Endothelial cell of umbilical vein (primary cell): ENCODE measurements around the gene C20orf144. TPM values are rescaled to one million over a fixed set of nuclear protein-coding genes. Genes with fewer than 3 reads are reported as not detected.

Experiments used
- BruUV-seq: library from RNA; stranded (reverse); fragments of 400-500 nt; replicated peaks from 2 replicates; lab custom pipeline; 2021; lab: Mats Ljungman, UMichigan
- CTCF ChIA-PET: fragments of 300-600, 350-600 bp; sonication (Branson Sonifier 250); formaldehyde crosslinking; loops from one replicate; lab custom pipeline; 2021; ENCODE audit warnings: antibody characterized with exemption, inconsistent platforms; lab: Charles Lee
- POLR2A ChIA-PET: fragments of 300-600, 350-600 bp; sonication (Branson Sonifier 250); formaldehyde crosslinking; loops from one replicate; lab custom pipeline; 2021; ENCODE audit warnings: antibody characterized with exemption, inconsistent platforms; lab: Charles Lee
- DNase-seq: peaks from one replicate; pipeline ENCODE4 v3.0.0-alpha.2; 2011; ENCODE audit warnings: low read depth, low spot score
- FAIRE-seq: peaks from 2 replicates; lab custom pipeline; 2011; peaks lifted over from hg19 to GRCh38; lab: Jason Lieb, UNC
- H2AFZ ChIP-seq: 2 replicates; pipeline ENCODE4 v1.6.0; 2012; ENCODE audit warnings: low read depth, low read length, control low read depth, inconsistent platforms
- H3K27ac ChIP-seq: 2 replicates; pipeline ENCODE4 v1.5.1; 2011; ENCODE audit warnings: low read depth, mild to moderate bottlenecking, control low read depth, low read length, moderate library complexity; ENCODE audit not compliant: insufficient read depth
- H3K27me3 ChIP-seq, 2 experiments: 2 replicates each; pipeline versions ENCODE4 v1.6.0 to v1.6.1; 2011; ENCODE audit warnings: low read length in 2 of 2, mixed read lengths in 1 of 2; ENCODE audit not compliant: control insufficient read depth in 2 of 2, insufficient read depth in 2 of 2
- H3K36me3 ChIP-seq, 2 experiments: 2 replicates in 1 of 2; 3 replicates in 1 of 2; pipeline ENCODE4 v1.5.1; 2011; ENCODE audit warnings: low read length in 2 of 2, mild to moderate bottlenecking in 1 of 2, moderate library complexity in 1 of 2; ENCODE audit not compliant: control insufficient read depth in 2 of 2, insufficient read depth in 2 of 2; ENCODE audit errors: extremely low read depth in 1 of 2
- H3K4me1 ChIP-seq: 3 replicates; pipeline ENCODE4 v1.5.1; 2011; ENCODE audit warnings: mild to moderate bottlenecking, low read length; ENCODE audit not compliant: control insufficient read depth, insufficient read depth; ENCODE audit errors: extremely low read depth
- H3K4me2 ChIP-seq: 2 replicates; pipeline ENCODE4 v1.6.1; 2011; ENCODE audit warnings: low read length, control low read depth, mixed read lengths; ENCODE audit not compliant: insufficient read depth
- H3K4me3 ChIP-seq, 3 experiments: fragments of 200-600 bp in 1 of 3; sonication (generic), shearing (Covaris generic) in 1 of 3; replicated peaks in 1 of 3; 2 replicates each; pipeline ENCODE4 v1.5.1; 2011 to 2016; ENCODE audit warnings: control low read depth in 3 of 3, low read length in 3 of 3, mild to moderate bottlenecking in 2 of 3, inconsistent platforms in 1 of 3, low read depth in 1 of 3, moderate library complexity in 1 of 3; ENCODE audit not compliant: insufficient read depth in 1 of 3
- H3K79me2 ChIP-seq: 2 replicates; pipeline ENCODE4 v1.6.0; 2012; ENCODE audit warnings: low read length, inconsistent platforms; ENCODE audit not compliant: control insufficient read depth, insufficient read depth
- H3K9ac ChIP-seq: replicated peaks from 2 replicates; pipeline ENCODE3; 2011; ENCODE audit warnings: low read length, control low read depth; ENCODE audit not compliant: insufficient read depth; ENCODE audit errors: extremely low read depth
- H3K9me1 ChIP-seq: replicated peaks from 3 replicates; pipeline ENCODE4 v1.6.0; 2011; ENCODE audit warnings: mild to moderate bottlenecking, low read length; ENCODE audit not compliant: control insufficient read depth, insufficient read depth; ENCODE audit errors: extremely low read depth
- H3K9me3 ChIP-seq: replicated peaks from 2 replicates; pipeline ENCODE4 v1.5.1; 2012; ENCODE audit warnings: low read length, inconsistent platforms; ENCODE audit not compliant: control insufficient read depth, insufficient read depth
- H4K20me1 ChIP-seq: replicated peaks from 2 replicates; pipeline ENCODE3; 2011; ENCODE audit warnings: mild to moderate bottlenecking, low read length; ENCODE audit not compliant: control insufficient read depth, insufficient read depth; ENCODE audit errors: extremely low read depth
- EZH2 ChIP-seq: IDR thresholded peaks from 2 replicates; pipeline ENCODE4 v1.6.1; 2012; ENCODE audit warnings: borderline replicate concordance, low read depth, mild to moderate bottlenecking, moderate library complexity, low read length, inconsistent platforms; ENCODE audit not compliant: severe bottlenecking
- GATA2 ChIP-seq: IDR thresholded peaks from 2 replicates; pipeline ENCODE4 v1.7.0; 2011; ENCODE audit warnings: low read depth, mild to moderate bottlenecking, moderate library complexity, mixed read lengths, low read length; ENCODE audit not compliant: insufficient read length, insufficient read depth
- JUN ChIP-seq: IDR thresholded peaks from 2 replicates; pipeline ENCODE4 v1.6.1; 2011; ENCODE audit warnings: borderline replicate concordance, low read depth; ENCODE audit not compliant: insufficient read length, insufficient read depth
- MAX ChIP-seq: IDR thresholded peaks from 2 replicates; pipeline ENCODE4 v1.6.1; 2011; ENCODE audit not compliant: insufficient read depth, insufficient read length
- MYC ChIP-seq: IDR thresholded peaks from one replicate; pipeline ENCODE4 v1.6.1; 2011; ENCODE audit warnings: mild to moderate bottlenecking, low read depth, low read length
- POLR2A ChIP-seq: IDR thresholded peaks from 2 replicates; pipeline ENCODE4 v1.6.1; 2012; ENCODE audit warnings: low read depth, mild to moderate bottlenecking, control low read depth, low read length
- dilution Hi-C: fragments of 300-500 bp; cut with MboI; formaldehyde crosslinking; loops from one replicate; pipeline ENCODE4 v1.15.0; 2019; ENCODE audit warnings: low sequenced_read_pairs; ENCODE audit not compliant: extremely low pct_ligation_motif_present
- intact Hi-C: fragments of 100-400 bp; cut with micrococcal nuclease; formaldehyde crosslinking; loops from one replicate; pipeline ENCODE4 v1.10.0; 2022
- polyA plus RNA-seq, 4 experiments: library from polyadenylated mRNA; depleted of rRNA in 3 of 4; stranded (reverse) in 3 of 4; unstranded in 1 of 4; fragments of >200 nt; gene quantifications; 2 replicates each; pipeline versions ENCODE4 v1.2.1 to v1.2.3, GENCODE V29; 2011 to 2012; ENCODE audit warnings: missing spikeins in 1 of 4
- total RNA-seq: library from RNA; stranded (reverse); gene quantifications from 2 replicates; pipeline ENCODE4 v1.2.3, GENCODE V29; 2021
- TF ChIP-seq, protein P1 (sequence below), 2 donors: IDR thresholded peaks; 1 replicate in 1 of 2; 2 replicates in 1 of 2; pipeline ENCODE4 v1.5.1; 2011; ENCODE audit warnings: low read length in 2 of 2, mild to moderate bottlenecking in 2 of 2, moderate library complexity in 2 of 2, control low read depth in 1 of 2, inconsistent platforms in 1 of 2, low read depth in 1 of 2; ENCODE audit not compliant: insufficient read depth in 1 of 2; ENCODE audit errors: extremely low read depth in 1 of 2

Gene C20orf144
- total and polyA plus RNA-seq, 2 donors (not counting 3 experiments of a cell fraction or from before 2014, with no cell fraction given), result not detected

DNA sequence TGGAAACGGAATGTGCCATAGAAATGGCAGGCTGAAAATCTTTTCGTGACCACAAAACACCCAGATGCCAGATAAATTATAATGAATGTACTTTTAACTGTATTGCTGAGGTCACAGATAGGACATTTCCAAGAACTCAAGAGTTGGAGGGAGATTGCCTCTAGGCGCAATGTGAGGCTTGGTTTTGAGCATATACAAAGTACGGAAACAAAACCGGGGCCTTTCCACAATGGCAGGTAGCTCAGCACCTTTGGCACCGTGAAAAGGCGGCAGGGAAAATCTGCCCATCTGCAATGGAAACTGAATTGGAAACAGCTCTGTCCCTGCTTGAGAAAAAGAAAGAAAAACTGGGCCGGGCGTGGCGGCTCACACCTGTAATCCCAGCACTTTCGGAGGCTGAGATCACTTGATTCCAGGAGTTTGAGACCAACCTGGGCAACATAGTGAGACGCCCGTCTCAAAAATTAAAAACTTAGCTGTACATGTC lies 10.5 kb upstream of the C20orf144 start:
- Histone ChIP-seq H3K4me1 (no peaks in the 10 kb centered on the region), H3K9ac (no peak overlapping the region), H3K36me3 (peaks cover 0 to 2% of the 10 kb centered on the region in 2 experiments), H3K4me2 (no peak overlapping the region), H3K27me3 (no peaks in the 10 kb centered on the region), H3K27ac (no peak overlapping the region), H3K4me3 (no peak overlapping the region), H3K9me3 (no peaks in the 10 kb centered on the region), H3K9me1 (no peaks in the 10 kb centered on the region), H3K79me2 (no peaks in the 10 kb centered on the region), H2AFZ (no peak overlapping the region), H4K20me1 (no peaks in the 10 kb centered on the region)
- DNase-seq (no peak), FAIRE-seq (no peak)
- TF ChIP-seq MYC (no peak), POLR2A (no peak), JUN (no peak), GATA2 (no peak), EZH2 (no peak)
- POLR2A ChIA-PET, result no interaction called here
- dilution Hi-C loops (no loop called here), intact Hi-C loops (loop anchor here (5.0 kb wide), 1 partner anchor 134 kb away; no protein-coding TSS in a partner anchor)
- CTCF ChIA-PET, result interaction anchor here (1.3 to 5.2 kb wide), 5 partner anchors 10 to 197 kb away, joined by 4 to 58 read pairs (median 16); no protein-coding TSS in a partner anchor
- no TSS peak for BruUV-seq

DNA sequence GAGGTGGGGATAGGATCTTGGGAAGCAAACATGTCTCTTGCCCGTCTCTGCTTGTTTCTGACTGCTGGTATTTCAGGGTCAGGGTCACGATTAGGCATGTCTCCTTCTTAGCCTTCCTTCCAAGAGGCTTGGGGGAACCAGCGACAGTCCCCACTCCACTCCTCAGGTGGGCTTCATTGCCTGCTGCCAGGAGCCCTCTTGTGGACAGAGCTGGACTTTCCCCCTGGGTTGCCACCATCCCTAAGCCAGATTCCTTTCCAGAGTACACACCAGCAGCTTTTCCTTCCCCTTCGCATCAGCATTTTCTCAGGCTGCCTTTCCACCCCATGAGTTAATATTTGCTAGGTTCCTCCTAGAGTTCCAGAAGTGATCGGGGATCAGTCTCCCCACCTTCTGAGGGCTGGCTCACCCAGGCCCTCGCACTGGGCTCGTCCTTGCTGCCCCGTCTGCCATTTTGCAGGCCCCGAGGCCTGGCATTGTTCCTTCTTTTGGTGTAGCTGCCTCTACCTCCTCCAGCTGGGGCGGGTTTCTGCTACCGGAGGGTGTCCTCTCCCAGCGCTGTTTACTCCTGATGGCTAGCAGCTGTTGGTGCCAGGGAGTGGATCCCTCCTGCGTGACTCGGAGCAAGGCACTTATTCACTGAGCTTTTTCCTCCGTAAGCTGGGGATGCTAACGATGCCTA lies 8.8 kb upstream of the C20orf144 start:
- Histone ChIP-seq H3K4me1 (no peaks in the 10 kb centered on the region), H4K20me1 (no peaks in the 10 kb centered on the region), H2AFZ (no peak overlapping the region), H3K4me3 (no peak overlapping the region), H3K9me1 (no peaks in the 10 kb centered on the region), H3K9ac (no peak overlapping the region), H3K27ac (no peak overlapping the region), H3K79me2 (no peaks in the 10 kb centered on the region), H3K9me3 (no peaks in the 10 kb centered on the region), H3K36me3 (no peaks in the 10 kb centered on the region), H3K4me2 (no peak overlapping the region), H3K27me3 (no peaks in the 10 kb centered on the region)
- DNase-seq (peak; percentile 67), FAIRE-seq (peak; percentile 86)
- dilution Hi-C loops (no loop called here), intact Hi-C loops (loop anchor here (1.0 to 5.0 kb wide), 3 partner anchors 136 to 252 kb away; partner anchors contain the start of gene CDK5RAP1)
- ChIA-PET CTCF (interaction anchor here (0.6 to 5.2 kb wide), 39 partner anchors 9 to 416 kb away, joined by 3 to 58 read pairs (median 4); partner anchors contain the start of genes ACTL10, CBFA2T2, SNTA1 and ZNF341), POLR2A (interaction anchor here (1.1 kb wide), 1 partner anchor 14 kb away, joined by 4 read pairs; no protein-coding TSS in a partner anchor)
- no TSS peak for BruUV-seq
- TF ChIP-seq, protein P1, sequence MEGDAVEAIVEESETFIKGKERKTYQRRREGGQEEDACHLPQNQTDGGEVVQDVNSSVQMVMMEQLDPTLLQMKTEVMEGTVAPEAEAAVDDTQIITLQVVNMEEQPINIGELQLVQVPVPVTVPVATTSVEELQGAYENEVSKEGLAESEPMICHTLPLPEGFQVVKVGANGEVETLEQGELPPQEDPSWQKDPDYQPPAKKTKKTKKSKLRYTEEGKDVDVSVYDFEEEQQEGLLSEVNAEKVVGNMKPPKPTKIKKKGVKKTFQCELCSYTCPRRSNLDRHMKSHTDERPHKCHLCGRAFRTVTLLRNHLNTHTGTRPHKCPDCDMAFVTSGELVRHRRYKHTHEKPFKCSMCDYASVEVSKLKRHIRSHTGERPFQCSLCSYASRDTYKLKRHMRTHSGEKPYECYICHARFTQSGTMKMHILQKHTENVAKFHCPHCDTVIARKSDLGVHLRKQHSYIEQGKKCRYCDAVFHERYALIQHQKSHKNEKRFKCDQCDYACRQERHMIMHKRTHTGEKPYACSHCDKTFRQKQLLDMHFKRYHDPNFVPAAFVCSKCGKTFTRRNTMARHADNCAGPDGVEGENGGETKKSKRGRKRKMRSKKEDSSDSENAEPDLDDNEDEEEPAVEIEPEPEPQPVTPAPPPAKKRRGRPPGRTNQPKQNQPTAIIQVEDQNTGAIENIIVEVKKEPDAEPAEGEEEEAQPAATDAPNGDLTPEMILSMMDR (IDR thresholded peaks at IDR 0.05; ENCODE audit: extremely low read depth in 1 of 2, insufficient read depth in 1 of 2, low read depth in 1 of 2, low read length in 2 of 2), result peak; percentile 79 to 94
- no peak for TF ChIP-seq MAX
- TF ChIP-seq GATA2, result no peak
- TF ChIP-seq POLR2A, result peak; percentile 41
